K562 (cell line): Measurements from ENCODE around the gene RNASEH2A. TPM values are rescaled to one million over a fixed set of nuclear protein-coding genes. Genes with fewer than 3 reads are reported as not detected.
A peak's percentile ranks its signal among the peaks of the same experiment; 100 is the strongest.
"Not testable (repeated sequence)": the region's sequence is repeated elsewhere in the genome, so short reads cannot be mapped to it uniquely, and the experiment has no call there.

Source experiments
- ATAC-seq: fragments of 200-7000 bp; cut with Tn5 transposase; 3 replicates; pipeline ENCODE4 v1.9.1; 2020; ENCODE audit warnings: moderate library complexity
- BruUV-seq: library from RNA; stranded (reverse); fragments of 400-500 nt; replicated peaks from 2 replicates; lab custom pipeline; 2021; lab: Mats Ljungman, UMichigan
- CTCF ChIA-PET: fragments of 300-600 bp; formaldehyde crosslinking; extraction: SDS; loops from one replicate; lab custom pipeline; 2021; ENCODE audit warnings: low intra/inter-chr PET ratio; lab: Yijun Ruan, JAX
- POLR2A ChIA-PET: fragments of 300-600, 350-650 bp; sonication (Branson Sonifier 250); formaldehyde crosslinking; extraction: SDS; loops from one replicate; lab custom pipeline; 2021; ENCODE audit warnings: antibody characterized with exemption, inconsistent platforms; lab: Yijun Ruan, JAX
- DNase-seq, 4 experiments: peaks; one replicate each; pipeline versions ENCODE4 v3.0.0 to v3.0.0-alpha.2; 2011 to 2018; ENCODE audit warnings: low spot score in 3 of 4, mixed read lengths in 3 of 4; ENCODE audit errors: extremely low read depth in 1 of 4
- FAIRE-seq: peaks from 2 replicates; lab custom pipeline; 2011; peaks lifted over from hg19 to GRCh38; lab: Jason Lieb, UNC
- H2AFZ ChIP-seq: 2 replicates; pipeline ENCODE4 v1.6.0; 2011; ENCODE audit warnings: low read depth, low read length, control low read depth, inconsistent platforms
- H3K27ac ChIP-seq: fragments of 200-600 bp; 3 replicates; pipeline ENCODE4 v1.8.0; 2011; ENCODE audit warnings: low read depth, mild to moderate bottlenecking, control low read depth, inconsistent platforms, low read length, moderate library complexity, mixed read lengths; ENCODE audit errors: extremely low read depth
- H3K27me3 ChIP-seq, 2 experiments: fragments of 300-600 bp in 1 of 2; 2 replicates in 1 of 2; 3 replicates in 1 of 2; pipeline versions ENCODE4 v1.6.0 to v1.8.0; 2011; ENCODE audit warnings: inconsistent platforms in 2 of 2, low read length in 2 of 2, mild to moderate bottlenecking in 1 of 2, mixed read lengths in 1 of 2, moderate library complexity in 1 of 2; ENCODE audit not compliant: control insufficient read depth in 2 of 2, insufficient read depth in 2 of 2
- H3K36me3 ChIP-seq: fragments of 300-600 bp; 3 replicates; pipeline ENCODE4 v1.8.0; 2011; ENCODE audit warnings: mild to moderate bottlenecking, low read length, inconsistent platforms; ENCODE audit not compliant: control insufficient read depth, insufficient read depth
- H3K4me1 ChIP-seq, 2 experiments: fragments of 200-600 bp in 1 of 2; replicated peaks in 1 of 2; 2 replicates in 1 of 2; 3 replicates in 1 of 2; pipeline versions ENCODE4 v1.5.1 to v1.8.0; 2011; ENCODE audit warnings: inconsistent platforms in 2 of 2, low read length in 2 of 2, mild to moderate bottlenecking in 1 of 2, mixed read lengths in 1 of 2, moderate library complexity in 1 of 2; ENCODE audit not compliant: control insufficient read depth in 2 of 2, insufficient read depth in 2 of 2
- H3K4me2 ChIP-seq: 2 replicates; pipeline ENCODE4 v1.6.1; 2011; ENCODE audit warnings: low read length, control low read depth, inconsistent platforms, mixed read lengths; ENCODE audit not compliant: insufficient read depth
- H3K4me3 ChIP-seq: fragments of 200-600 bp; sonication (generic), shearing (Covaris generic); 2 replicates; pipeline ENCODE4 v1.5.1; 2016; ENCODE audit warnings: control low read depth, inconsistent platforms
- H3K79me2 ChIP-seq: fragments of 200-600 bp; 3 replicates; pipeline ENCODE4 v1.8.0; 2011; ENCODE audit warnings: low read length, inconsistent platforms; ENCODE audit not compliant: control insufficient read depth, insufficient read depth
- H3K9ac ChIP-seq, 2 experiments: 2 replicates each; pipeline versions ENCODE4 v1.6.0 to v1.6.1; 2011; ENCODE audit warnings: low read depth in 2 of 2, low read length in 2 of 2, control low read depth in 1 of 2, inconsistent platforms in 1 of 2, mild to moderate bottlenecking in 1 of 2, mixed read lengths in 1 of 2; ENCODE audit not compliant: insufficient read depth in 1 of 2
- H3K9me1 ChIP-seq: one replicate; pipeline ENCODE4 v1.6.0; 2011; ENCODE audit warnings: inconsistent platforms, mild to moderate bottlenecking, low read length, moderate library complexity; ENCODE audit not compliant: control insufficient read depth, insufficient read depth
- H3K9me3 ChIP-seq: replicated peaks from 2 replicates; pipeline ENCODE4 v1.5.1; 2011; ENCODE audit warnings: low read depth, low read length, inconsistent platforms; ENCODE audit not compliant: control insufficient read depth, insufficient read depth
- H4K20me1 ChIP-seq: replicated peaks from 2 replicates; pipeline ENCODE4 v1.6.1; 2011; ENCODE audit warnings: low read length, inconsistent platforms, mixed read lengths; ENCODE audit not compliant: control insufficient read depth, insufficient read depth
- BCOR ChIP-seq: fragments of 450-650 bp; IDR thresholded peaks from 2 replicates; pipeline ENCODE4 v1.6.1; 2016
- HNRNPLL ChIP-seq: fragments of 200-400 bp; formaldehyde crosslinking; IDR thresholded peaks from 2 replicates; pipeline ENCODE4 v1.6.1; 2017; ENCODE audit warnings: low read length, low read depth, mild to moderate bottlenecking; ENCODE audit not compliant: poor library complexity, severe bottlenecking
- NFYB ChIP-seq: IDR thresholded peaks from 2 replicates; pipeline ENCODE4 v1.6.1; 2011; ENCODE audit warnings: mild to moderate bottlenecking, moderate library complexity; ENCODE audit not compliant: insufficient read length; ENCODE audit errors: extremely low read depth
- NUFIP1 ChIP-seq: fragments of 450-650 bp; IDR thresholded peaks from 2 replicates; pipeline ENCODE4 v1.6.1; 2018; ENCODE audit not compliant: partially characterized antibody
- ZFP1 ChIP-seq: fragments of 450-650 bp; formaldehyde crosslinking; IDR thresholded peaks from 2 replicates; pipeline ENCODE4 v1.4.0; 2020; ENCODE audit warnings: mild to moderate bottlenecking, mixed read lengths
- ZNF121 ChIP-seq: sonication (generic); formaldehyde crosslinking; conservative IDR thresholded peaks from 2 replicates; pipeline ENCODE4 v1.8.0; 2022; ENCODE audit warnings: missing genetic modification reagents
- ZNF232 ChIP-seq: sonication (generic); formaldehyde crosslinking; IDR thresholded peaks from 2 replicates; pipeline ENCODE4 v1.8.0; 2022; ENCODE audit warnings: mild to moderate bottlenecking, missing genetic modification reagents
- ZNF707 ChIP-seq: fragments of 250-450 bp; sonication (Bioruptor Pico); conservative IDR thresholded peaks from 2 replicates; pipeline ENCODE4 v1.8.0; 2022; ENCODE audit warnings: inconsistent platforms, mild to moderate bottlenecking, moderate library complexity
- WGBS: fragments of 100-300 bp; shearing (Covaris generic); methylation state at CpG from one replicate; pipeline ENCODE4 v1.1.6; 2016; ENCODE audit warnings: low coverage, mixed read lengths; ENCODE audit not compliant: insufficient coverage; ENCODE audit errors: missing lambda C conversion rate; 5-methylcytosine and 5-hydroxymethylcytosine counted together
- in situ Hi-C: fragments of 300-500 bp; cut with MboI; formaldehyde crosslinking; loops from 4 replicates; pipeline ENCODE4 v1.15.0; 2018; ENCODE audit warnings: inconsistent platforms, mixed read lengths
- intact Hi-C: fragments of 100-400 bp; cut with micrococcal nuclease; formaldehyde crosslinking; loops from 2 replicates; pipeline ENCODE4 v1.14.2; 2022
- polyA plus RNA-seq, 8 experiments: library from polyadenylated mRNA; depleted of rRNA in 4 of 8; stranded (reverse) in 5 of 8; unstranded in 3 of 8; fragments of >200 nt; fragmentation: Nextera tagmentation in 2 of 8; fragmentation: Illumina TruSeq in 1 of 8; extraction: Ambion mirVana in 2 of 8; extraction: Trizol in 1 of 8; gene quantifications; 2 replicates each; pipeline versions ENCODE4 v1.2.1 to v1.2.3, GENCODE V29; 2011 to 2014; ENCODE audit warnings: inconsistent platforms in 1 of 8, missing spikeins in 1 of 8
- total RNA-seq, 7 experiments: library from RNA; depleted of rRNA in 6 of 7; stranded (reverse); fragments of >200 nt in 6 of 7; fragmentation: Illumina TruSeq in 2 of 7; extraction: Trizol in 2 of 7; gene quantifications; 2 replicates each; pipeline versions ENCODE4 v1.2.1 to v1.2.3, GENCODE V29; 2011 to 2021; ENCODE audit warnings: low replicate concordance in 1 of 7
- TF ChIP-seq, protein P1 (sequence below): fragments of 250-450 bp; sonication (Bioruptor Pico); IDR thresholded peaks from 2 replicates; pipeline ENCODE4 v1.5.0; 2020; ENCODE audit warnings: mild to moderate bottlenecking, borderline replicate concordance

RNASEH2A gene
- total and polyA plus RNA-seq, 9 of the 15 experiments (the other 6 are each of a cell fraction or from before 2014, with no cell fraction given), result 22.3 to 78.0 (median 61.7) TPM

DNA sequence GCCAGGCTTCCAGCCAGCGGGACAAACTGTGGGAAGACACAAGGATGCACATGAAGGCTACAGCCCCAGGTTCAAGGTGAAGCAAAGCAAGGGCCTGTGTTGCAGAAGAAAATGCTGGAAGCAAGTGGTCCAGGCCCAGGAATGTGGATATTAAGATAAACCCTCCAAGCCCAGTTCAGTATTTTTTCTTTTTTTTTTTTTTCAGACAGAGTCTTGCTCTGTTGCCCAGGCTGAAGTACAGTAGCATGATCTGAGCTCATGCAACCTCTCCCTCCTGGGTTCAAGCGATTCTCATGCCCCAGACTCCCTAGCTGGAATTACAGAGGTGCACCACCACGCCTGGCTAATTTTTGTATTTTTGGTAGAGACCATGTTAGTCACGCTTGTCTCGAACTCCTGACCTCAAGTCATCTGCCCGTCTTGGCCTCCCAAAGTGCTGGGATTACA lies 9.2 kb upstream of the RNASEH2A start:
- ATAC-seq (no peak), DNase-seq (no peak), FAIRE-seq (no peak)
- no peaks in the 10 kb centered on the region for H3K27me3 ChIP-seq
- 88% methylated on average over 6 of the region's 6 CpGs for WGBS
- no peak overlapping the region for H3K4me3 ChIP-seq
- peaks cover 8% of the 10 kb centered on the region; the same call in 1 of the 2 replicates for H4K20me1 ChIP-seq
- TF ChIP-seq NUFIP1, result no peak
- TF ChIP-seq ZNF232 (CRISPR knock-in tag), result no peak
- peak; percentile 74 for TF ChIP-seq ZNF121 (CRISPR knock-in tag)
- TF ChIP-seq, protein P1, sequence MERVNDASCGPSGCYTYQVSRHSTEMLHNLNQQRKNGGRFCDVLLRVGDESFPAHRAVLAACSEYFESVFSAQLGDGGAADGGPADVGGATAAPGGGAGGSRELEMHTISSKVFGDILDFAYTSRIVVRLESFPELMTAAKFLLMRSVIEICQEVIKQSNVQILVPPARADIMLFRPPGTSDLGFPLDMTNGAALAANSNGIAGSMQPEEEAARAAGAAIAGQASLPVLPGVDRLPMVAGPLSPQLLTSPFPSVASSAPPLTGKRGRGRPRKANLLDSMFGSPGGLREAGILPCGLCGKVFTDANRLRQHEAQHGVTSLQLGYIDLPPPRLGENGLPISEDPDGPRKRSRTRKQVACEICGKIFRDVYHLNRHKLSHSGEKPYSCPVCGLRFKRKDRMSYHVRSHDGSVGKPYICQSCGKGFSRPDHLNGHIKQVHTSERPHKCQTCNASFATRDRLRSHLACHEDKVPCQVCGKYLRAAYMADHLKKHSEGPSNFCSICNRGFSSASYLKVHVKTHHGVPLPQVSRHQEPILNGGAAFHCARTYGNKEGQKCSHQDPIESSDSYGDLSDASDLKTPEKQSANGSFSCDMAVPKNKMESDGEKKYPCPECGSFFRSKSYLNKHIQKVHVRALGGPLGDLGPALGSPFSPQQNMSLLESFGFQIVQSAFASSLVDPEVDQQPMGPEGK (CRISPR knock-in tag), result no peak
- peak; percentile 52; the same call in 1 of the 2 replicates for TF ChIP-seq BCOR
- TF ChIP-seq ZNF707, result no peak
- no peak for TF ChIP-seq NFYB
- TF ChIP-seq ZFP1 (CRISPR knock-in tag), result no peak
- TF ChIP-seq HNRNPLL, result no peak
- in situ Hi-C loops (loop anchor here (5.0 kb wide), 1 partner anchor 85 kb away; no protein-coding TSS in a partner anchor), intact Hi-C loops (loop anchor here (10.0 kb wide), 1 partner anchor 232 kb away; no protein-coding TSS in a partner anchor)
- ChIA-PET CTCF (interaction anchor here (0.7 to 2.6 kb wide), 5 partner anchors 21 to 80 kb away, joined by 5 to 30 read pairs (median 5); partner anchors contain the start of genes HOOK2 and TRIR), POLR2A (interaction anchor here (0.7 to 1.8 kb wide), 3 partner anchors 19 to 76 kb away, joined by 3 to 14 read pairs (median 3); no protein-coding TSS in a partner anchor)
- BruUV-seq, result no TSS peak
- H3K9me1 ChIP-seq, result no peaks in the 10 kb centered on the region
- 0 out of 3 replicates have a peak overlapping the region, but pooled peaks have one; percentile 15 for H3K27ac ChIP-seq
- H3K4me1 ChIP-seq, result peaks cover 29 to 64% of the 10 kb centered on the region in 2 experiments
- H3K9me3 ChIP-seq, result no peaks in the 10 kb centered on the region
- peaks cover 47% of the 10 kb centered on the region for H3K79me2 ChIP-seq
- peak overlapping the region in 1 of 2 experiments; percentile 75; a peak in 1 of 4 replicates for H3K9ac ChIP-seq
- H3K4me2 ChIP-seq, result no peak overlapping the region
- H2AFZ ChIP-seq, result no peak overlapping the region
- H3K36me3 ChIP-seq, result peaks cover 33% of the 10 kb centered on the region; the same call in 2 of the 3 replicates

GRCh38 chr19:12797607-12798006 lies 8.8 kb upstream of the RNASEH2A start:
- H3K9me3 ChIP-seq, BruUV-seq, H3K9me1 ChIP-seq, H3K27me3 ChIP-seq, H2AFZ ChIP-seq, H3K9ac ChIP-seq, H3K27ac ChIP-seq, FAIRE-seq, H4K20me1 ChIP-seq, DNase-seq, H3K4me3 ChIP-seq, ATAC-seq, H3K4me2 ChIP-seq: not testable (repeated sequence)
- CTCF ChIA-PET, result interaction anchor here (0.7 to 2.6 kb wide), 3 partner anchors 21 to 81 kb away, joined by 5 to 30 read pairs (median 11); partner anchors contain the start of gene HOOK2
- H3K79me2 ChIP-seq, result peaks cover 42% of the 10 kb centered on the region
- in situ Hi-C loops (loop anchor here (5.0 kb wide), 1 partner anchor 85 kb away; no protein-coding TSS in a partner anchor), intact Hi-C loops (loop anchor here (10.0 kb wide), 1 partner anchor 233 kb away; no protein-coding TSS in a partner anchor)
- peaks cover 33% of the 10 kb centered on the region; the same call in 2 of the 3 replicates for H3K36me3 ChIP-seq
- POLR2A ChIA-PET, result interaction anchor here (0.7 kb wide), 1 partner anchor 76 kb away, joined by 3 read pairs; no protein-coding TSS in a partner anchor
- H3K4me1 ChIP-seq, result peaks cover 34 to 64% of the 10 kb centered on the region in 2 experiments
- WGBS, result 96% methylated on average over 3 of the region's 7 CpGs
